Hepatocyte (in vitro differentiated cells): ENCODE measurements around the gene DMBX1. TPM values are rescaled to one million over a fixed set of nuclear protein-coding genes. Genes with fewer than 3 reads are reported as not detected.

Experiments used
- DNase-seq: peaks from one replicate; pipeline ENCODE4 v3.0.0-alpha.2; 2016; ENCODE audit warnings: low spot score
- H2AFZ ChIP-seq: fragments of 200-600 bp; sonication (generic); 2 replicates; pipeline ENCODE4 v1.6.0; 2016; ENCODE audit warnings: antibody characterized with exemption, mild to moderate bottlenecking
- H3K27ac ChIP-seq: fragments of 200-600 bp; sonication (generic); 2 replicates; pipeline ENCODE4 v1.5.1; 2016; ENCODE audit warnings: mild to moderate bottlenecking
- H3K27me3 ChIP-seq: fragments of 200-600 bp; sonication (generic); 2 replicates; pipeline ENCODE4 v1.6.1; 2016
- H3K36me3 ChIP-seq: fragments of 200-600 bp; sonication (generic); replicated peaks from 2 replicates; pipeline ENCODE4 v1.5.1; 2016; ENCODE audit warnings: low read depth; ENCODE audit not compliant: insufficient read depth
- H3K4me1 ChIP-seq: fragments of 200-600 bp; sonication (generic); 2 replicates; pipeline ENCODE4 v1.5.1; 2016; ENCODE audit warnings: mild to moderate bottlenecking, moderate library complexity; ENCODE audit not compliant: insufficient read depth
- H3K4me2 ChIP-seq: fragments of 200-600 bp; sonication (generic); 2 replicates; pipeline ENCODE4 v1.6.0; 2016
- H3K4me3 ChIP-seq: fragments of 200-600 bp; sonication (generic); 2 replicates; pipeline ENCODE4 v1.5.1; 2016; ENCODE audit warnings: mild to moderate bottlenecking
- H3K79me2 ChIP-seq: fragments of 200-600 bp; sonication (generic); 2 replicates; pipeline ENCODE4 v1.6.0; 2017; ENCODE audit warnings: mild to moderate bottlenecking
- H3K9me2 ChIP-seq: fragments of 200-600 bp; sonication (generic); replicated peaks from 2 replicates; pipeline ENCODE4 v1.6.0; 2017; ENCODE audit warnings: mild to moderate bottlenecking; ENCODE audit not compliant: insufficient read depth
- H3K9me3 ChIP-seq: fragments of 200-600 bp; sonication (generic); 2 replicates; pipeline ENCODE4 v1.5.1; 2016; ENCODE audit warnings: low read depth, mild to moderate bottlenecking
- H4K20me1 ChIP-seq: fragments of 200-600 bp; sonication (generic); 2 replicates; pipeline ENCODE4 v1.6.0; 2016; ENCODE audit warnings: mild to moderate bottlenecking; ENCODE audit not compliant: insufficient read depth, poor library complexity, severe bottlenecking
- CTCF ChIP-seq: fragments of 200-600 bp; sonication (generic); IDR thresholded peaks from 2 replicates; pipeline ENCODE4 v1.5.1; 2016; ENCODE audit warnings: antibody characterized with exemption, mild to moderate bottlenecking; ENCODE audit not compliant: poor library complexity
- EZH2 ChIP-seq: fragments of 200-600 bp; sonication (generic); IDR thresholded peaks from 2 replicates; pipeline ENCODE4 v1.6.1; 2016; ENCODE audit warnings: antibody characterized with exemption, mild to moderate bottlenecking, borderline replicate concordance
- EZH2phosphoT487 ChIP-seq: fragments of 200-600 bp; sonication (generic); IDR thresholded peaks from one replicate; pipeline ENCODE4 v1.6.1; 2018; ENCODE audit warnings: antibody characterized with exemption, mild to moderate bottlenecking, low read depth, moderate library complexity; ENCODE audit not compliant: unreplicated experiment, severe bottlenecking
- WGBS: methylation state at CpG from one replicate; pipeline ENCODE4 v1.1.6; 2016; ENCODE audit warnings: low lambda C conversion rate; ENCODE audit errors: missing lambda C conversion rate; 5-methylcytosine and 5-hydroxymethylcytosine counted together
- polyA plus RNA-seq: library from polyadenylated mRNA; unstranded; fragments of >200 nt; fragmentation: Nextera tagmentation; extraction: Ambion mirVana; gene quantifications from 2 replicates; pipeline ENCODE4 v1.2.1, GENCODE V29; 2016
- total RNA-seq: library from RNA; depleted of rRNA; stranded (reverse); fragments of >200 nt; gene quantifications from 2 replicates; pipeline ENCODE4 v1.2.3, GENCODE V29; 2014

DMBX1 gene
- total and polyA plus RNA-seq, 2 experiments from 2014 or later: not detected

- Histone ChIP-seq H3K36me3 (no peaks in the 10 kb centered on the region), H4K20me1 (no peaks in the 10 kb centered on the region), H3K4me2 (no peak overlapping the region), H3K4me3 (no peak overlapping the region), H3K79me2 (no peaks in the 10 kb centered on the region), H3K9me2 (no peaks in the 10 kb centered on the region), H3K4me1 (peaks cover 3% of the 10 kb centered on the region), H3K27ac (no peak overlapping the region), H3K27me3 (peaks cover 48% of the 10 kb centered on the region), H3K9me3 (no peaks in the 10 kb centered on the region), H2AFZ (no peak overlapping the region)
- 42% methylated on average over 6 of the region's 7 CpGs for WGBS
- DNase-seq: no peak
- no peak for TF ChIP-seq EZH2phosphoT487
- no peak for TF ChIP-seq EZH2
- no peak for TF ChIP-seq CTCF
These were observed 17.7 kb upstream of the DMBX1 start for GRCh38 chr1:46471848-46472492.

- no peaks in the 10 kb centered on the region for H3K4me1 ChIP-seq
- no peaks in the 10 kb centered on the region for H3K9me3 ChIP-seq
- TF ChIP-seq EZH2phosphoT487 (no peak), EZH2 (no peak), CTCF (no peak)
- no peaks in the 10 kb centered on the region for H3K36me3 ChIP-seq
- peaks cover 42% of the 10 kb centered on the region for H3K27me3 ChIP-seq
- no peaks in the 10 kb centered on the region for H3K79me2 ChIP-seq
- H3K27ac ChIP-seq: no peak overlapping the region
- H3K9me2 ChIP-seq: no peaks in the 10 kb centered on the region
- DNase-seq: no peak
- no peak overlapping the region for H2AFZ ChIP-seq
- no peaks in the 10 kb centered on the region for H4K20me1 ChIP-seq
- H3K4me3 ChIP-seq: no peak overlapping the region
- WGBS: 61% methylated on average over 7 of the region's 7 CpGs
- H3K4me2 ChIP-seq: no peak overlapping the region
These were observed 17.0 kb upstream of the DMBX1 start for GRCh38 chr1:46472498-46473181.

GRCh38 chr1:46473991-46474390 lies 15.6 kb upstream of the DMBX1 start:
- TF ChIP-seq EZH2 (no peak), EZH2phosphoT487 (no peak), CTCF (no peak)
- no peaks in the 10 kb centered on the region for H3K9me2 ChIP-seq
- H2AFZ ChIP-seq: no peak overlapping the region
- no peak overlapping the region for H3K4me3 ChIP-seq
- H3K9me3 ChIP-seq: no peaks in the 10 kb centered on the region
- no peaks in the 10 kb centered on the region for H3K79me2 ChIP-seq
- no peaks in the 10 kb centered on the region for H4K20me1 ChIP-seq
- WGBS: 57% methylated on average over 4 of the region's 4 CpGs
- DNase-seq: no peak
- peaks cover 31% of the 10 kb centered on the region for H3K27me3 ChIP-seq
- H3K36me3 ChIP-seq: no peaks in the 10 kb centered on the region
- H3K27ac ChIP-seq: no peak overlapping the region
- no peak overlapping the region for H3K4me2 ChIP-seq
- no peaks in the 10 kb centered on the region for H3K4me1 ChIP-seq
